GM19023 (cell line): Measurements from ENCODE around the gene ZBTB32.
"Not testable (repeated sequence)": the region's sequence is repeated elsewhere in the genome, so short reads cannot be mapped to it uniquely, and the experiment has no call there.

Experiments
- ATAC-seq: cut with Tn5 transposase; IDR thresholded peaks from one replicate; pipeline ENCODE4 v1.9.1; 2021; ENCODE audit warnings: mild to moderate bottlenecking, moderate library complexity; ENCODE audit not compliant: unreplicated experiment

Gene ZBTB32

GRCh38 chr19:35719402-35720162 lies 15.2 kb downstream of the ZBTB32 start:
- ATAC-seq, result no peak

GRCh38 chr19:35720163-35720524 lies 15.8 kb downstream of the ZBTB32 start:
- no peak for ATAC-seq

- ATAC-seq, result no peak
Measured at GRCh38 chr19:35720648-35721047, 16.3 kb downstream of the ZBTB32 start.

- ATAC-seq, result no peak
Measured at GRCh38 chr19:35721374-35721773, 17.0 kb downstream of the ZBTB32 start.

GRCh38 chr19:35722461-35722860 lies 18.1 kb downstream of the ZBTB32 start:
- no peak for ATAC-seq

GRCh38 chr19:35722897-35723296 lies 18.5 kb downstream of the ZBTB32 start:
- ATAC-seq, result no peak

- ATAC-seq, result no peak
Measured at GRCh38 chr19:35723671-35724070, 19.3 kb downstream of the ZBTB32 start.

- not testable (repeated sequence) for ATAC-seq
Measured at GRCh38 chr19:35724132-35724531, 19.8 kb downstream of the ZBTB32 start.

GRCh38 chr19:35724560-35724959 lies 20.2 kb downstream of the ZBTB32 start:
- no peak for ATAC-seq

GRCh38 chr19:35725216-35725861 lies 21.0 kb downstream of the ZBTB32 start:
- ATAC-seq, result no peak

GRCh38 chr19:35727053-35727955 lies 22.9 kb downstream of the ZBTB32 start:
- ATAC-seq, result no peak

GRCh38 chr19:35727956-35728706 lies 23.8 kb downstream of the ZBTB32 start:
- no peak for ATAC-seq

GRCh38 chr19:35729021-35729420 lies 24.7 kb downstream of the ZBTB32 start:
- no peak for ATAC-seq

- ATAC-seq, result no peak
Measured at GRCh38 chr19:35729763-35730162, 25.4 kb downstream of the ZBTB32 start.

- no peak for ATAC-seq
Measured at GRCh38 chr19:35730326-35730725, 26.0 kb downstream of the ZBTB32 start.

GRCh38 chr19:35731353-35731752 lies 27.0 kb downstream of the ZBTB32 start:
- ATAC-seq, result no peak

GRCh38 chr19:35731779-35732405 lies 27.5 kb downstream of the ZBTB32 start:
- ATAC-seq, result no peak

GRCh38 chr19:35732540-35733179 lies 28.3 kb downstream of the ZBTB32 start:
- no peak for ATAC-seq

- ATAC-seq, result no peak
Measured at GRCh38 chr19:35733180-35734125, 29.1 kb downstream of the ZBTB32 start.
